Neuronal stem cell (in vitro differentiated cells): ENCODE results near the gene ZNF292.
"Not testable (repeated sequence)": the region's sequence is repeated elsewhere in the genome, so short reads cannot be mapped to it uniquely, and the experiment has no call there.

ENCODE experiments used
- DNase-seq: peaks from one replicate; pipeline ENCODE4 v3.0.0-alpha.2; 2013; ENCODE audit warnings: low spot score
- H2AFZ ChIP-seq: one replicate; pipeline ENCODE4 v1.6.1; 2013; ENCODE audit warnings: mild to moderate bottlenecking, low read length, inconsistent platforms
- H2AK5ac ChIP-seq: 2 replicates; pipeline ENCODE4 v1.6.1; 2013; ENCODE audit warnings: low read depth, mild to moderate bottlenecking, inconsistent platforms, low read length, moderate library complexity, mixed read lengths
- H2BK120ac ChIP-seq: 2 replicates; pipeline ENCODE4 v1.6.1; 2013; ENCODE audit warnings: low read depth, mild to moderate bottlenecking, inconsistent platforms, low read length, moderate library complexity, mixed read lengths
- H2BK12ac ChIP-seq: one replicate; pipeline ENCODE4 v1.6.1; 2013; ENCODE audit warnings: low read length, inconsistent platforms
- H2BK15ac ChIP-seq: 2 replicates; pipeline ENCODE4 v1.6.1; 2013; ENCODE audit warnings: mild to moderate bottlenecking, low read length, inconsistent platforms, mixed read lengths
- H2BK5ac ChIP-seq: one replicate; pipeline ENCODE4 v1.6.1; 2013; ENCODE audit warnings: inconsistent platforms, mild to moderate bottlenecking, low read length, moderate library complexity
- H3K14ac ChIP-seq: one replicate; pipeline ENCODE4 v1.6.1; 2013; ENCODE audit warnings: low read length, inconsistent platforms
- H3K18ac ChIP-seq: 2 replicates; pipeline ENCODE4 v1.6.1; 2013; ENCODE audit warnings: low read length, inconsistent platforms
- H3K23ac ChIP-seq: 2 replicates; pipeline ENCODE4 v1.6.1; 2013; ENCODE audit warnings: low read depth, mild to moderate bottlenecking, mixed read lengths, low read length, inconsistent platforms; ENCODE audit not compliant: poor library complexity
- H3K27ac ChIP-seq: replicated peaks from 3 replicates; pipeline ENCODE4 v1.5.1; 2013; ENCODE audit warnings: low read length, inconsistent platforms
- H3K27me3 ChIP-seq, 3 experiments: 2 replicates each; pipeline ENCODE4 v1.6.1; 2013; ENCODE audit warnings: low read length in 3 of 3, mild to moderate bottlenecking in 2 of 3, inconsistent platforms in 1 of 3, low read depth in 1 of 3, mixed read lengths in 1 of 3, moderate library complexity in 1 of 3; ENCODE audit not compliant: control insufficient read depth in 3 of 3, insufficient read depth in 3 of 3
- H3K36me3 ChIP-seq, 2 donors: replicated peaks in 1 of 2; 2 replicates each; pipeline ENCODE4 v1.6.1; 2013; ENCODE audit warnings: low read length in 2 of 2; ENCODE audit not compliant: control insufficient read depth in 2 of 2, insufficient read depth in 2 of 2
- H3K4ac ChIP-seq: 2 replicates; pipeline ENCODE4 v1.6.1; 2013; ENCODE audit warnings: inconsistent platforms, mild to moderate bottlenecking, low read length, moderate library complexity
- H3K4me1 ChIP-seq, 2 donors: 1 replicate in 1 of 2; 2 replicates in 1 of 2; pipeline ENCODE4 v1.6.1; 2013; ENCODE audit warnings: low read length in 2 of 2, low read depth in 1 of 2; ENCODE audit not compliant: control insufficient read depth in 2 of 2, insufficient read depth in 1 of 2
- H3K4me2 ChIP-seq: one replicate; pipeline ENCODE4 v1.6.1; 2013; ENCODE audit warnings: mild to moderate bottlenecking, low read length, inconsistent platforms; ENCODE audit not compliant: insufficient read depth, poor library complexity, severe bottlenecking
- H3K4me3 ChIP-seq, 2 donors: 2 replicates each; pipeline ENCODE4 v1.5.1; 2013; ENCODE audit warnings: low read length in 2 of 2, mild to moderate bottlenecking in 2 of 2, inconsistent platforms in 1 of 2, moderate library complexity in 1 of 2
- H3K79me1 ChIP-seq: one replicate; pipeline ENCODE4 v1.6.1; 2013; ENCODE audit warnings: low read depth, mild to moderate bottlenecking, inconsistent platforms, low read length, moderate library complexity
- H3K9ac ChIP-seq: one replicate; pipeline ENCODE4 v1.6.1; 2013; ENCODE audit warnings: mild to moderate bottlenecking, low read depth, low read length, inconsistent platforms; ENCODE audit not compliant: poor library complexity
- H3K9me3 ChIP-seq, 2 donors: replicated peaks in 1 of 2; 2 replicates each; pipeline versions ENCODE3 to v1.6.1; 2013; ENCODE audit warnings: low read length in 2 of 2, mild to moderate bottlenecking in 2 of 2, inconsistent platforms in 1 of 2, low read depth in 1 of 2, mixed read lengths in 1 of 2, moderate library complexity in 1 of 2; ENCODE audit not compliant: control insufficient read depth in 2 of 2, insufficient read depth in 1 of 2
- H4K8ac ChIP-seq: one replicate; pipeline ENCODE4 v1.6.1; 2013; ENCODE audit warnings: low read depth, mild to moderate bottlenecking, inconsistent platforms, low read length, moderate library complexity
- H4K91ac ChIP-seq: one replicate; pipeline ENCODE4 v1.6.1; 2013; ENCODE audit warnings: low read length, low read depth, mild to moderate bottlenecking, inconsistent platforms; ENCODE audit not compliant: poor library complexity
- WGBS, 2 donors: extraction: QIAGEN DNeasy Blood & Tissue Kit; methylation state at CpG; one replicate each; pipeline ENCODE4 v1.1.7; 2013; ENCODE audit warnings: missing lambda C conversion rate in 2 of 2, mixed read lengths in 1 of 2; ENCODE audit not compliant: insufficient read length in 2 of 2, insufficient replicate concordance in 1 of 2; ENCODE audit errors: extremely low coverage in 2 of 2; 5-methylcytosine and 5-hydroxymethylcytosine counted together

The ZNF292 gene

DNA sequence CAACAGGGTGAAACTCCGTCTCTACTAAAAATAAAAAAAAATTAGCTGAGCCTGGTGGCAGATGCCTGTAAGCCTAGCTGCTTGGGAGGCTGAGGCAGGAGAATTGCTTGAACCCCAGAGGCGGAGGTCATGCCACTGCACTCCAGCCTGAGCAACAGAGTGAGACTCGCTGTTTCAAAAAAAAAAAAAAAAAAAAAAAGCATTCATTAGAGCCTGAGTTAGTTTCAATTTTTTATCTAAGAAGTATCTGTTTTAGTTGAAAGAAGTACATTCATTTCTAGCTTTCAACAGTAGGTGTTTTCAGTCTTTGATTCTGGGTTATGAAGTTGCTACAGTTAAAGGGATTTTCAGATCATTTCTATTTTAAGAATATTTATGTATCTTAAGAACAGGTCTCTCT is 42.2 kb downstream of the ZNF292 start:
- Histone ChIP-seq H2BK12ac (no peak overlapping the region), H3K4me3 (no peak overlapping the region), H3K9ac (no peak overlapping the region), H3K18ac (no peak overlapping the region), H3K27me3 (no peaks in the 10 kb centered on the region), H3K4me2 (no peak overlapping the region), H2AK5ac (no peak overlapping the region), H4K8ac (no peak overlapping the region), H3K4ac (no peak overlapping the region), H3K9me3 (no peaks in the 10 kb centered on the region), H2BK120ac (no peak overlapping the region), H4K91ac (no peak overlapping the region), H3K36me3 (peaks cover 0 to 12% of the 10 kb centered on the region in 2 donors), H3K23ac (no peak overlapping the region), H3K27ac (no peak overlapping the region), H3K4me1 (no peaks in the 10 kb centered on the region), H3K79me1 (no peaks in the 10 kb centered on the region), H3K14ac (no peak overlapping the region), H2AFZ (no peak overlapping the region), H2BK5ac (no peak overlapping the region), H2BK15ac (no peak overlapping the region)
- no peak for DNase-seq
- WGBS, 2 donors: no CpG with 5 or more reads among the region's 3 CpGs

DNA sequence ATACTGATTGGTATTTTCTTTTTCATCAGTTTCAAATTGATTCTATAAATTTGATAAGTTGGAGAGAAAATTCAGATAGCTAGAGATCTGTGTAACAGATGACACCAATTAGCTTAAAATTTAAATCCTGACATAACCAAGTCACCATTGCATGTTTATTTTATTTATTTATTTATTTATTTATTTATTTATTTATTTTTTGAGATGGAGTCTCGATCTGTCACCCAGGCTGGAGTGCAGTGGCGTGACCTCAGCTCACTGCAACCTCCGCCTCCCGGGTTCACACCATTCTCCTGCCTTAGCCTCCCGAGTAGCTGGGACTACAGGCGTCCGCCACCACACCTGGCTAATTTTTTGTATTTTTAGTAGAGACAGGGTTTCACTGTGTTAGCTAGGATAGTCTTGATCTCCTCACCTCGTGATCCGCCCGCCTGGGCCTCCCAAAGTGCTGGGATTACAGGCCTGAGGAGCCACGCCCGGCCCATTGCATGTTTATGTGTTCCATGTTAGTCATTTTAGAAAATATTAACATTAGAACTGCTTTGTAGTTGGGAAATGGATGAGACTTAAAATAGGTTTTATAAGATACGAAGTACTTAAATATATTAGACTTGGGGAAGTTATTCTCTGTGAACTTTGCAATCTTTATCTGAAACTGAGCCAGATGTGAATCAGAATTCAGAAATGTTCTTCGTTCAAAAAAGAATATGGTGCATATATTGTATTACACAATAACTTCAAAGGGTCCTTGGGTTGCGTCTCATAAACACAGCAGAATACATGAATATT is 42.9 kb downstream of the ZNF292 start:
- not testable (repeated sequence) for H3K4me1 ChIP-seq, H3K4me2 ChIP-seq, H3K18ac ChIP-seq, H2BK5ac ChIP-seq, H2AFZ ChIP-seq, H4K91ac ChIP-seq, H3K4me3 ChIP-seq, H2BK120ac ChIP-seq, H3K27me3 ChIP-seq, H3K79me1 ChIP-seq, H3K9me3 ChIP-seq, H3K23ac ChIP-seq, H4K8ac ChIP-seq, H3K4ac ChIP-seq, H2AK5ac ChIP-seq, DNase-seq, H2BK12ac ChIP-seq, H2BK15ac ChIP-seq, H3K9ac ChIP-seq, H3K27ac ChIP-seq, H3K14ac ChIP-seq
- peaks cover 0 to 18% of the 10 kb centered on the region in 2 donors for H3K36me3 ChIP-seq
- 100% methylated on average over 1 of the region's 15 CpGs; no CpG with 5 or more reads in 1 of the 2 donors for WGBS, 2 donors

DNA sequence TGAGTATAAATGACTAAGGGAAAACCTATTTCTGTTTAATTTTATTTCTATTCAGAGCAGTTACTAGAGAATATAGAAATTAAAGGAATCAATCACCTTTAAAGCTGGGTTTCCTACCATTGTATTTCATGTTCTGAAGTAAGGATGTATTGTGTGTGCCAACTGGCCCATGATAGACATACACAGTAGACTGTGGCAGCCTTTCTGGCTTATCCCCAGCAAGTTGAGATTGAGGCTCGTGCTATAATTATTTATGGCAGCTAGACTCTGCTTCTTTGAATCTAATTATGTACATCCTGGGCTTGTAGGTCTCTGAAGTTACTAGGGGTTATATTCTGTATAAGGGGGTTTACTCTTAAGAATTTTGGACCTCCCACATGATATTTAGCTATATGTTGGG is 44.4 kb downstream of the ZNF292 start:
- DNase-seq: no peak
- WGBS, 2 donors: no CpG with 5 or more reads among the region's 1 CpG

DNA sequence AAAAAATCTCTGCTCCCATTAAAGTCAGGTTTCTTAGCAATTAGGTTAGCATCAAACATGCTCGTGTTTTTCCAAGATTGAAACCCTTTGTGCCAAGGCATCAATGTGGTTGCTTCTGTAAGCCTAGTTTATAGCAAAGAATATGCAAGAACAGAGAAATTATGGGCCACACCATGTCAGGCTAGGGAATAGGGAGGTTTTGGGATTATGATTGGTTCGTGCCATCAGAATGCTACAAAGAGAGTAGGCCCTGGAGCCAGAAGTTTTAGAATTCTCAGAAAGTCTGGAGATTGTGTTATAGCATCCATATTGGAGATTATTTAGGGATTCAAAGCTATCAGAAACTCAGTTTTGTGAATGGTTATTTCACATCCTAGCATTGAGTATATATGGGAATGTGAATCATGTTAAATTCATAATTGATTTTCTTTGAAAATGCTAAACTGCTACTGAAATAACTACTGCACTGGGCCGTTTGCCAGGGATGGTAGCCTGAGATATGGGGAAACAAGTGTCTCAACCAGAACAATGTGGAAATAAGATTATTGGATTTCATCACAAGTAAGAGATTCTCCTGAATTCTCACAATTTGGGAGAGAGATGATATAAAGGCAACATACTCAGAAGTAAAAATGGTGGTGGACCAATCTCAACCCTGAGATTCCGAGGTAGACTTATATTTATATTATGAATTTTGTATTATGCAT is 45.3 kb downstream of the ZNF292 start:
- H3K36me3 ChIP-seq: peaks cover 2 to 33% of the 10 kb centered on the region in 2 donors
- H3K27me3 ChIP-seq: no peaks in the 10 kb centered on the region
- no peak overlapping the region for H3K4me2 ChIP-seq
- no peak overlapping the region for H3K18ac ChIP-seq
- no peak overlapping the region for H4K91ac ChIP-seq
- no peak overlapping the region for H3K27ac ChIP-seq
- no peak overlapping the region for H2BK5ac ChIP-seq
- peaks cover 3% of the 10 kb centered on the region for H3K79me1 ChIP-seq
- WGBS, 2 donors: no CpG with 5 or more reads among the region's 4 CpGs
- no peaks in the 10 kb centered on the region for H3K4me1 ChIP-seq
- no peak overlapping the region for H2BK12ac ChIP-seq
- H2AK5ac ChIP-seq: no peak overlapping the region
- DNase-seq: no peak
- no peak overlapping the region for H3K9ac ChIP-seq
- no peaks in the 10 kb centered on the region for H3K9me3 ChIP-seq
- no peak overlapping the region for H3K4me3 ChIP-seq
- no peak overlapping the region for H2BK120ac ChIP-seq
- no peak overlapping the region for H2BK15ac ChIP-seq
- H3K23ac ChIP-seq: no peak overlapping the region
- H3K14ac ChIP-seq: no peak overlapping the region
- no peak overlapping the region for H4K8ac ChIP-seq
- H2AFZ ChIP-seq: no peak overlapping the region
- no peak overlapping the region for H3K4ac ChIP-seq

More for the DNA sequence above, 44.4 kb downstream of the ZNF292 start:
- Histone ChIP-seq H2AFZ (no peak overlapping the region), H4K8ac (no peak overlapping the region), H3K27me3 (no peaks in the 10 kb centered on the region), H4K91ac (no peak overlapping the region), H3K23ac (no peak overlapping the region), H3K14ac (no peak overlapping the region), H3K9ac (no peak overlapping the region), H3K4me3 (no peak overlapping the region), H2AK5ac (no peak overlapping the region), H3K18ac (no peak overlapping the region), H2BK120ac (no peak overlapping the region), H2BK12ac (no peak overlapping the region), H3K4me1 (no peaks in the 10 kb centered on the region), H2BK15ac (no peak overlapping the region), H3K36me3 (peaks cover 2 to 28% of the 10 kb centered on the region in 2 donors), H2BK5ac (no peak overlapping the region), H3K79me1 (peaks cover 3% of the 10 kb centered on the region), H3K27ac (no peak overlapping the region), H3K9me3 (no peaks in the 10 kb centered on the region), H3K4ac (no peak overlapping the region), H3K4me2 (no peak overlapping the region)
